NCI-H1694 (cell line): ENCODE data around the gene SASH3.
A peak's percentile ranks its signal among the peaks of the same experiment; 100 is the strongest.

ENCODE experiments used
- DNase-seq: peaks from one replicate; lab custom pipeline; 2025; lab: John Stamatoyannopoulos, UW

Gene SASH3

GRCh38 chrX:129808829-129809796, 29.4 kb downstream of the SASH3 start:
- DNase-seq = no peak

GRCh38 chrX:129813662-129814368, 34.1 kb downstream of the SASH3 start:
- DNase-seq = no peak

GRCh38 chrX:129818123-129818522, 38.4 kb downstream of the SASH3 start:
- no peak for DNase-seq

GRCh38 chrX:129823115-129823514, 43.4 kb downstream of the SASH3 start:
- no peak for DNase-seq

GRCh38 chrX:129823522-129823921, 43.8 kb downstream of the SASH3 start:
- DNase-seq = no peak

- no peak for DNase-seq
These were observed 44.9 kb downstream of the SASH3 start for GRCh38 chrX:129824620-129825019.

GRCh38 chrX:129825746-129826505, 46.2 kb downstream of the SASH3 start:
- no peak for DNase-seq

GRCh38 chrX:129830494-129830893, 50.7 kb downstream of the SASH3 start:
- DNase-seq = no peak

- DNase-seq = no peak
These were observed 51.5 kb downstream of the SASH3 start for GRCh38 chrX:129831091-129831885.

- no peak for DNase-seq
These were observed 53.6 kb downstream of the SASH3 start for GRCh38 chrX:129833153-129833990.

- DNase-seq = no peak
These were observed 57.1 kb downstream of the SASH3 start for GRCh38 chrX:129836827-129837226.

- DNase-seq = no peak
These were observed 60.6 kb downstream of the SASH3 start for GRCh38 chrX:129840344-129840743.

- no peak for DNase-seq
These were observed 62.9 kb downstream of the SASH3 start for GRCh38 chrX:129842510-129843208.

GRCh38 chrX:129843209-129843458, 63.4 kb downstream of the SASH3 start:
- DNase-seq = no peak

- DNase-seq = peak; percentile 90
These were observed 63.9 kb downstream of the SASH3 start, which contains the start of gene ZDHHC9 for GRCh38 chrX:129843459-129844306. ZDHHC9 (minus strand) TSS chrX:129843886; CDS start chrX:129841945, 1,941 bp downstream.
